Neural cell (in vitro differentiated cells): ENCODE results near the gene MFAP2. TPM values are rescaled to one million over a fixed set of nuclear protein-coding genes. Genes with fewer than 3 reads are reported as not detected.
"Not testable (repeated sequence)": the region's sequence is repeated elsewhere in the genome, so short reads cannot be mapped to it uniquely, and the experiment has no call there.

Experiments used
- H2AFZ ChIP-seq: fragments of 200-600, 300-800 bp; sonication (generic), shearing (Covaris generic); 2 replicates; pipeline ENCODE4 v1.6.0; 2014; ENCODE audit warnings: low read depth, mild to moderate bottlenecking, antibody characterized with exemption, low read length, moderate library complexity
- H3F3A ChIP-seq: fragments of 200-600 bp; shearing (Covaris generic); 2 replicates; pipeline ENCODE4 v1.6.1; 2016; ENCODE audit warnings: mild to moderate bottlenecking, moderate library complexity, mixed read lengths, antibody characterized with exemption, low read length; ENCODE audit not compliant: insufficient read depth, poor library complexity, severe bottlenecking
- H3K27ac ChIP-seq: fragments of 200-600, 300-800 bp; sonication (generic), shearing (Covaris generic); 2 replicates; pipeline ENCODE4 v1.5.1; 2014; ENCODE audit warnings: mild to moderate bottlenecking, low read length, moderate library complexity
- H3K27me3 ChIP-seq: fragments of 300-800, 200-600 bp; sonication (generic), shearing (Covaris generic); 2 replicates; pipeline ENCODE4 v1.6.0; 2014; ENCODE audit warnings: mild to moderate bottlenecking, low read depth, low read length, moderate library complexity; ENCODE audit not compliant: insufficient read depth
- H3K36me3 ChIP-seq: fragments of 300-800, 200-600 bp; sonication (generic), shearing (Covaris generic); 2 replicates; pipeline ENCODE4 v1.5.1; 2014; ENCODE audit warnings: mild to moderate bottlenecking, antibody characterized with exemption, low read length, moderate library complexity; ENCODE audit not compliant: insufficient read depth
- H3K4me2 ChIP-seq: fragments of 300-800, 200-600 bp; sonication (generic), shearing (Covaris generic); 2 replicates; pipeline ENCODE4 v1.6.0; 2014; ENCODE audit warnings: mild to moderate bottlenecking, low read length
- H3K4me3 ChIP-seq: fragments of 300-800, 200-600 bp; sonication (generic), shearing (Covaris generic); 2 replicates; pipeline ENCODE4 v1.5.1; 2014; ENCODE audit warnings: mild to moderate bottlenecking, low read length, moderate library complexity
- H3K79me2 ChIP-seq: fragments of 200-600 bp; shearing (Covaris generic); replicated peaks from 2 replicates; pipeline ENCODE4 v1.6.0; 2014; ENCODE audit warnings: mild to moderate bottlenecking, low read length, moderate library complexity; ENCODE audit not compliant: insufficient read depth
- H3K9ac ChIP-seq: fragments of 300-800, 200-600 bp; sonication (generic), shearing (Covaris generic); 2 replicates; pipeline ENCODE4 v1.6.1; 2016; ENCODE audit warnings: mild to moderate bottlenecking, low read length, mixed read lengths
- H3K9me2 ChIP-seq: fragments of 200-600 bp; shearing (Covaris generic); 2 replicates; pipeline ENCODE4 v1.6.1; 2016; ENCODE audit warnings: mild to moderate bottlenecking, low read length, mixed read lengths; ENCODE audit not compliant: insufficient read depth
- H3K9me3 ChIP-seq: fragments of 200-600, 300-800 bp; sonication (generic), shearing (Covaris generic); 2 replicates; pipeline ENCODE4 v1.6.1; 2016; ENCODE audit warnings: mild to moderate bottlenecking, mixed run types, low read length, moderate library complexity, mixed read lengths
- H4K20me1 ChIP-seq: fragments of 200-600 bp; shearing (Covaris generic); 2 replicates; pipeline ENCODE4 v1.6.1; 2016; ENCODE audit warnings: mild to moderate bottlenecking, mixed run types; ENCODE audit not compliant: insufficient read depth
- EP300 ChIP-seq: fragments of 450-650 bp; conservative IDR thresholded peaks from 2 replicates; pipeline ENCODE4 v1.6.1; 2014; ENCODE audit warnings: antibody characterized with exemption, mild to moderate bottlenecking, moderate library complexity; ENCODE audit not compliant: poor library complexity, severe bottlenecking
- EZH2 ChIP-seq: fragments of 200-600, 300-800 bp; shearing (Covaris generic), sonication (generic); IDR thresholded peaks from 2 replicates; pipeline ENCODE4 v1.6.1; 2014; ENCODE audit warnings: antibody characterized with exemption, low read length, borderline replicate concordance, mild to moderate bottlenecking; ENCODE audit not compliant: insufficient read depth, poor library complexity, severe bottlenecking
- MXI1 ChIP-seq: fragments of 450-650 bp; conservative IDR thresholded peaks from 2 replicates; pipeline ENCODE4 v1.6.1; 2014; ENCODE audit warnings: antibody characterized with exemption, mild to moderate bottlenecking; ENCODE audit not compliant: poor library complexity, severe bottlenecking
- POLR2AphosphoS5 ChIP-seq: IDR thresholded peaks from 2 replicates; pipeline ENCODE4 v1.6.1; 2012
- RAD21 ChIP-seq: fragments of 450-650 bp; conservative IDR thresholded peaks from 2 replicates; pipeline ENCODE4 v1.6.1; 2014; ENCODE audit warnings: antibody characterized with exemption, mild to moderate bottlenecking, moderate library complexity
- SMC3 ChIP-seq: fragments of 450-650 bp; conservative IDR thresholded peaks from 2 replicates; pipeline ENCODE4 v1.6.1; 2014; ENCODE audit warnings: antibody characterized with exemption, mild to moderate bottlenecking, moderate library complexity; ENCODE audit not compliant: poor library complexity
- TAF1 ChIP-seq: IDR thresholded peaks from 2 replicates; pipeline ENCODE4 v1.6.1; 2012; ENCODE audit warnings: low read depth
- polyA plus RNA-seq: library from polyadenylated mRNA; depleted of rRNA; stranded (reverse); fragments of >200 nt; gene quantifications from 2 replicates; pipeline ENCODE4 v1.2.3, GENCODE V29; 2014
- TF ChIP-seq, protein P1 (sequence below): IDR thresholded peaks from 2 replicates; pipeline ENCODE4 v1.6.1; 2012; ENCODE audit warnings: borderline replicate concordance
- TF ChIP-seq, protein P2 (sequence below): fragments of 450-650 bp; IDR thresholded peaks from 2 replicates; pipeline ENCODE4 v1.5.1; 2014; ENCODE audit warnings: antibody characterized with exemption, mild to moderate bottlenecking, moderate library complexity; ENCODE audit not compliant: poor library complexity, severe bottlenecking

The MFAP2 gene
- polyA plus RNA-seq, 1 donor from 2014 or later, result 68.4 TPM

DNA sequence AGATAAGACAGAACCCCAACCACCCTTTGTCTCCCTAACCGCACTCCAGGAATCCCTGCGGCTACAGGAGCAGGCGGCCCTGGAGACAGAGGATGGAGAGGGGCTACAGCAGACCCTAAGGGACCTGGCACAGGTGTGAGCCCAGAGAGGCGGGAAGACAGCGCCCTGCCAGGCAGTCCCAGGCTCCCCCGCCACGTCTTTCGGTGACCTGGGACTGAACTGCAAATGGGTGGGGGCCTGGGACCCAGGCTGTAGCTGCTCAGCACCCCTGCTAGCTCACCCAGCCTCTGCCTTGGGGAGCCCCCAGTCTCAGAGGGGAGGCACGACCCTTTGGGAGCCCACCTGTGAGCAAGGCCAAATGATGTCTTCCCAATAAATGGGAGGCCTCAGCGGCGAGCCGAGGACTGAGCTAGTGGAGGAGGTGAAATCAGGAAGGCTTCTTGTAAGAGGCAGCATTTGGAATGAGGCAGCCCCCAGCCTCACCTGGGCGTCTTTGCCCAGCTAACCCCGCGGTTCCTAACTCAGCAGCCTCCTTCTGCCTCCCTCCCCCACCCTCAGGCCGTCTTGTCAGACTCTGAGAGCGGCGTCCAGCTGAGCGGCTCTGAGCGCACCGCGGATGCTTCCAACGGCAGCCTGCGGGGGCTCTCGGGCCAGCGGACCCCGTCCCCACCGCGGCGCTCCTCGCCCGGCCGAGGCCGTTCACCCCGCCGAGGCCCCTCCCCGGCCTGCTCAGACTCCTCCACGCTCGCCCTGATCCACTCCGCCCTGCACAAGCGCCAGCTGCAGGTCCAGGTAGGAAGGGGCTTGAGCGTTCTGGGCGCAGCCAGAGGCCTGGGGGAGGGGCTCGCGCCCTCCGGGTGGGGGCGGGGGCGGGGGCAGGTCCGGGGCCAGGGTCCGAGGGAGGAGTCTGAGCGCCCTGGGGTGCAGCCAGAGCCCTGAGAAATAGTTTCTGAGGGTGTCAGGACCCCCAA is 41.8 kb downstream of the MFAP2 start:
- Histone ChIP-seq H3K9ac (no peak overlapping the region), H3K36me3 (no peaks in the 10 kb centered on the region), H3F3A (no peaks in the 10 kb centered on the region), H3K9me2 (no peaks in the 10 kb centered on the region), H3K27me3 (no peaks in the 10 kb centered on the region), H4K20me1 (no peaks in the 10 kb centered on the region), H3K9me3 (no peaks in the 10 kb centered on the region), H3K4me3 (no peak overlapping the region), H3K27ac (no peak overlapping the region), H2AFZ (no peak overlapping the region), H3K79me2 (no peaks in the 10 kb centered on the region), H3K4me2 (no peak overlapping the region)
- TF ChIP-seq MXI1 (no peak), RAD21 (no peak), POLR2AphosphoS5 (no peak), EZH2 (no peak), SMC3 (no peak), TAF1 (no peak), EP300 (no peak)
- TF ChIP-seq, protein P1, sequence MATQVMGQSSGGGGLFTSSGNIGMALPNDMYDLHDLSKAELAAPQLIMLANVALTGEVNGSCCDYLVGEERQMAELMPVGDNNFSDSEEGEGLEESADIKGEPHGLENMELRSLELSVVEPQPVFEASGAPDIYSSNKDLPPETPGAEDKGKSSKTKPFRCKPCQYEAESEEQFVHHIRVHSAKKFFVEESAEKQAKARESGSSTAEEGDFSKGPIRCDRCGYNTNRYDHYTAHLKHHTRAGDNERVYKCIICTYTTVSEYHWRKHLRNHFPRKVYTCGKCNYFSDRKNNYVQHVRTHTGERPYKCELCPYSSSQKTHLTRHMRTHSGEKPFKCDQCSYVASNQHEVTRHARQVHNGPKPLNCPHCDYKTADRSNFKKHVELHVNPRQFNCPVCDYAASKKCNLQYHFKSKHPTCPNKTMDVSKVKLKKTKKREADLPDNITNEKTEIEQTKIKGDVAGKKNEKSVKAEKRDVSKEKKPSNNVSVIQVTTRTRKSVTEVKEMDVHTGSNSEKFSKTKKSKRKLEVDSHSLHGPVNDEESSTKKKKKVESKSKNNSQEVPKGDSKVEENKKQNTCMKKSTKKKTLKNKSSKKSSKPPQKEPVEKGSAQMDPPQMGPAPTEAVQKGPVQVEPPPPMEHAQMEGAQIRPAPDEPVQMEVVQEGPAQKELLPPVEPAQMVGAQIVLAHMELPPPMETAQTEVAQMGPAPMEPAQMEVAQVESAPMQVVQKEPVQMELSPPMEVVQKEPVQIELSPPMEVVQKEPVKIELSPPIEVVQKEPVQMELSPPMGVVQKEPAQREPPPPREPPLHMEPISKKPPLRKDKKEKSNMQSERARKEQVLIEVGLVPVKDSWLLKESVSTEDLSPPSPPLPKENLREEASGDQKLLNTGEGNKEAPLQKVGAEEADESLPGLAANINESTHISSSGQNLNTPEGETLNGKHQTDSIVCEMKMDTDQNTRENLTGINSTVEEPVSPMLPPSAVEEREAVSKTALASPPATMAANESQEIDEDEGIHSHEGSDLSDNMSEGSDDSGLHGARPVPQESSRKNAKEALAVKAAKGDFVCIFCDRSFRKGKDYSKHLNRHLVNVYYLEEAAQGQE, result no peak
- TF ChIP-seq, protein P2, sequence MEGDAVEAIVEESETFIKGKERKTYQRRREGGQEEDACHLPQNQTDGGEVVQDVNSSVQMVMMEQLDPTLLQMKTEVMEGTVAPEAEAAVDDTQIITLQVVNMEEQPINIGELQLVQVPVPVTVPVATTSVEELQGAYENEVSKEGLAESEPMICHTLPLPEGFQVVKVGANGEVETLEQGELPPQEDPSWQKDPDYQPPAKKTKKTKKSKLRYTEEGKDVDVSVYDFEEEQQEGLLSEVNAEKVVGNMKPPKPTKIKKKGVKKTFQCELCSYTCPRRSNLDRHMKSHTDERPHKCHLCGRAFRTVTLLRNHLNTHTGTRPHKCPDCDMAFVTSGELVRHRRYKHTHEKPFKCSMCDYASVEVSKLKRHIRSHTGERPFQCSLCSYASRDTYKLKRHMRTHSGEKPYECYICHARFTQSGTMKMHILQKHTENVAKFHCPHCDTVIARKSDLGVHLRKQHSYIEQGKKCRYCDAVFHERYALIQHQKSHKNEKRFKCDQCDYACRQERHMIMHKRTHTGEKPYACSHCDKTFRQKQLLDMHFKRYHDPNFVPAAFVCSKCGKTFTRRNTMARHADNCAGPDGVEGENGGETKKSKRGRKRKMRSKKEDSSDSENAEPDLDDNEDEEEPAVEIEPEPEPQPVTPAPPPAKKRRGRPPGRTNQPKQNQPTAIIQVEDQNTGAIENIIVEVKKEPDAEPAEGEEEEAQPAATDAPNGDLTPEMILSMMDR, result no peak

DNA sequence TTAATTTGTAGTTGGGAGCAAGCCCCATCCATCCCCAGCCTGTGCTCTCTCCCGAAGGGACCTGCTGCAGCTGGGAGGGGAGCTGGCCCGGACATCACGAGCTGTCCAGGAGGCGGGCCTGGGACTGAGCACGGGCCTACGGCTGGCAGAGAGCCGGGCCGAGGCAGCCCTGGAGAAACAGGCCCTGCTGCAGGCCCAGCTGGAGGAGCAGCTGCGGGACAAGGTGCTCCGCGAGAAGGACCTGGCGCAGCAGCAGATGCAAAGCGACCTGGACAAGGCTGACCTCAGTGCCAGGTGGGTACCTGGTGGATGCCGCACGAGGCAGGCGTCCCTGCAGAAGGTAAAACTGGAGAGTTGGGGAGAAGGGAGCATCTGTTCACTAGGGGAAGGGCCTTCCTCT is 43.8 kb downstream of the MFAP2 start:
- not testable (repeated sequence) for H3K79me2 ChIP-seq, H3K9ac ChIP-seq, H3K9me2 ChIP-seq, H3K4me3 ChIP-seq, H3K27me3 ChIP-seq, H3K36me3 ChIP-seq, H3K4me2 ChIP-seq, H3K27ac ChIP-seq, H2AFZ ChIP-seq, H3K9me3 ChIP-seq, H4K20me1 ChIP-seq, H3F3A ChIP-seq

DNA sequence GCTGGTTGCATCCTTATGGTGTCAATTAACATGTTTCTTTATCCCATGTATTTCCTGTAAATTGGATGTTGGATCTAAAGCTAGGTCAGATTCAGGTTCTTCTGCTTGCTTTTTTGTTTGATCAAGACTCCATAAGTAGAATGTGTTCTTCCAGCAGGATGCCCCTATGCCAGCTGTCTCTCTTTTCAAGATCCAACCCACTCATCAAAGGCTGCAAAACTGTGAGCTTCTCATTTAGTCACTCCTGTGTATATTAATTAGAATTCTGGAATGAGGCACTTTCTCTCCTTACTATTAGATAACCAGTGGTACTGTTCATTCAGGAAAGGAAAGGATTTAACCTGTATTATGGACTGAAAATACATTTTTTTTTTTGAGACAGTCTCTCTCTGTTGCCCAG is 46.5 kb downstream of the MFAP2 start:
- not testable (repeated sequence) for H3K27ac ChIP-seq, H4K20me1 ChIP-seq, H3K36me3 ChIP-seq, H2AFZ ChIP-seq, H3K9me3 ChIP-seq, H3K9me2 ChIP-seq, H3F3A ChIP-seq, H3K79me2 ChIP-seq, H3K4me3 ChIP-seq, H3K9ac ChIP-seq, H3K4me2 ChIP-seq, H3K27me3 ChIP-seq

DNA sequence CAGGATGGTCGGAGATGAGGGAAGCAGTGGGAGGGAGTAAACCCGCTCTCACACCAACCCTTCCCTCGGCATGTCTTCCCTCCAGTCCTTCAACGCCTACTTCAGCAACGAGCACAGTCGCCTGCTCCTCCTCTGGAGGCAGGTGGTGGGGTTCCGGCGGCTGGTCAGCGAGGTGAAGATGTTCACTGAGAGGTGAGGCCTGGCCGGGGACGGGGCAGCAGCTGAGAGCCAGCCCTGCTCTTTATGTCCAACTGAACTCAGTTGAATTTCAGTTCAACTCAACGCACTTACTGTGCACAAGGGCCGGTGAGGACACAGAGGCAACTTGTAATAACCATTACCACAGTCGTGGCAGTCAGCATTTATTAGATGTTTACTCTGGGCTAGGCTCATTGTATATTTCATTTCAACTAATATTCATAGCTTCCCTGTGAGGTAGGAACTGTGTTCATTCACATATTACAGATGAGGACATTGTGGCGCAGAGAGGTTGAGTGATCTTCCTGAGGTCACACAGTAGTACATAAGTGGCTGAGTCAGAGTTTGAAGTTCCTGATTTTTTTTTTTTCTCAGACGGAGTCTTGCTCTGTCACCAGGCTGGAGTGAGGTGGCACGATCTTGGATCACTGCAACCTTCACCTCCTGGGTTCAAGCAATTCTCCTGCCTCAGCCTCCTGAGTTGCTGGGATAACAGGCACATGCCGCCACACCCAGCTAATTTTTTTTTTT is 49.0 kb downstream of the MFAP2 start:
- not testable (repeated sequence) for H3K9me3 ChIP-seq, H4K20me1 ChIP-seq, H2AFZ ChIP-seq, H3K4me2 ChIP-seq, H3K27ac ChIP-seq, H3K9ac ChIP-seq, H3K36me3 ChIP-seq, H3K9me2 ChIP-seq, H3K4me3 ChIP-seq, H3K79me2 ChIP-seq, H3K27me3 ChIP-seq, H3F3A ChIP-seq
